IPS-11a (cell line): ENCODE measurements around the gene EQTN.

Source experiments
- H3K4me3 ChIP-seq: one replicate; pipeline ENCODE4 v1.5.1; 2013; ENCODE audit warnings: low read depth, low read length, control low read depth

The EQTN gene

GRCh38 chr9:27297050-27297449, at the start of gene EQTN:
EQTN (minus strand) TSS chr9:27297150; CDS start chr9:27297055, 95 bp downstream.
- no peak within 1 kb of the TSS for H3K4me3 ChIP-seq

- no peak overlapping the region for H3K4me3 ChIP-seq
Observed at GRCh38 chr9:27344776-27345175, 47.8 kb upstream of the EQTN start.

- no peak overlapping the region for H3K4me3 ChIP-seq
Observed at GRCh38 chr9:27341545-27342294, 44.8 kb upstream of the EQTN start.

- H3K4me3 ChIP-seq: no peak overlapping the region
Observed at GRCh38 chr9:27340961-27341511, 44.1 kb upstream of the EQTN start.

DNA sequence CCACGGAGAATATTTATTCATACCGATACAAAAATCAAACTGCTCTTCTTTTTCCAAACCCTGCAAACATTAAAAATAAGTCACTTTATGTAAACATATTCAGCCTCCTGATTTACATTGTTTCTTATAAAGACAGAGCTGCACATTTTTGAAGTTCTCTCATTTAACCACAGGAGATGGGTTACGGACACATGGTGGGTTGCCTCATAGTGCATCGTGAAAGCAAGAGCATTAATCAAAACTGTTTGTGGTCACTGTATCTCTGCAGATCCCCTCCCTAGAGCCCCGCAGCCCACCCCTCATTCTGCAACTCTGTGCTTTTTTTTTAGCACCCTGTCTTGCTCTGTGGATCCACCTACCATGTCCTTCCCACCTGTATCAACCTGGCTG, 43.3 kb upstream of the EQTN start:
- no peak overlapping the region for H3K4me3 ChIP-seq

GRCh38 chr9:27339661-27340284, 42.8 kb upstream of the EQTN start:
- no peak overlapping the region for H3K4me3 ChIP-seq

DNA sequence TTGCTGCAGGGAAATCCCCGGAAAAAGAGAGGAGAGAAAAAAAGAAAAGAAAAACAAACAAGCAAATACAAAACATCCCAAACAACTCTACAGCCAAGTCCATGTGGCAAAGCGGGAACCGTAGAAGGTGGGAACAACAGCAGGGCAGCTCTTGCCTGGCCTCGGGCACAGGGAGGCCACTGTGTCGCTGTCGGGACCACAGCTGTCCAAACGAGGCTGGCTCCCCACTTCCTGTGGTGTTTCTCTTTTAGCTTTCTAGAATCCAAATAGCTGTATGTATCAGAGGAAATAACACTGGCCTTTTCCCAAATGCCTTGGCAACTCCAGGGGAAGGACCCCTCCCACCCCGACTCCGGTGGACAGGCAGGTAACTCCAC, 41.6 kb upstream of the EQTN start:
- no peak overlapping the region for H3K4me3 ChIP-seq

GRCh38 chr9:27337833-27338526, 41.0 kb upstream of the EQTN start:
- H3K4me3 ChIP-seq: no peak overlapping the region

GRCh38 chr9:27337236-27337635, 40.3 kb upstream of the EQTN start:
- no peak overlapping the region for H3K4me3 ChIP-seq

DNA sequence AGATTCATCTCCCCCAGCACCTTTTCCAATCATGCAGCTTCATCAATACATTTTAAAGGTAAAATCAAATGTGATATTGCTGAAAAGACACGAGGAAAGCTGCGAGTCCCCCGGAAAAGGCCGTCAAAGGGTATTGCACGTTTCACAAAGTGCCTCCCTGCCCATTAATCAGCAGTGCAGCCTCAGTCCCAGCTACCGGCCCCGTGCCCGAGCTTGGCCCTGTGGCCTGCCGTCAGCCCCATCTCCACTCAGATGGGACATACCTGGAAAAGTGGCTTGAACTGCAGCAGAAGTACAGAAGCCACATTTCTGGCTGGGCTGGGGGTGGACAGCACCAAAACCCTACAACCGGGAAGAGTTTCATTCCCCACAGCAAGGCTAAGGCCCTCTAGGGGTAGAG, 39.9 kb upstream of the EQTN start:
- no peak overlapping the region for H3K4me3 ChIP-seq

DNA sequence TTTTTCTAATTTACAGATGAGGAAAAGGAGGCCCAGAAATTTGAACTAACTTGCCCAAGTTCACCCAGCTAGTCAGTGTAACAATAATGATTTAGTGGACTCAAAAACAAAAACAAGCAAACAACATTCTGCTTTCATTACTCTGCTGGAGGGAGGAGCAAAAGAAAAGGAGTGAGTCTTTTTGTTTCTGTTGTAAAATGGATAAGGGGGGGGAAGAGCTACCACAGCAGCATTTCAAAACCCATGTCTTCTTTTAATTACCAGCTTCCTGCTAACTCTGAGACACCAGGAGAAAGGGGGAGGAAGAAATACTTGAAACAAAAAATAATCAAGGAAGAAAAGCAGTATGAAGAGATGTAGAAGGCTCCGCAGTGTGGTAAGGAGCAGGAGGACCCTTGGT, 39.2 kb upstream of the EQTN start:
- no peak overlapping the region for H3K4me3 ChIP-seq

- no peak overlapping the region for H3K4me3 ChIP-seq
Observed at GRCh38 chr9:27335075-27335474, 38.1 kb upstream of the EQTN start.

- H3K4me3 ChIP-seq: no peak overlapping the region
Observed at GRCh38 chr9:27333241-27334052, 36.5 kb upstream of the EQTN start.

- H3K4me3 ChIP-seq: no peak overlapping the region
Observed at GRCh38 chr9:27331393-27331792, 34.4 kb upstream of the EQTN start.

- H3K4me3 ChIP-seq: no peak overlapping the region
Observed at GRCh38 chr9:27329291-27329690, 32.3 kb upstream of the EQTN start.

DNA sequence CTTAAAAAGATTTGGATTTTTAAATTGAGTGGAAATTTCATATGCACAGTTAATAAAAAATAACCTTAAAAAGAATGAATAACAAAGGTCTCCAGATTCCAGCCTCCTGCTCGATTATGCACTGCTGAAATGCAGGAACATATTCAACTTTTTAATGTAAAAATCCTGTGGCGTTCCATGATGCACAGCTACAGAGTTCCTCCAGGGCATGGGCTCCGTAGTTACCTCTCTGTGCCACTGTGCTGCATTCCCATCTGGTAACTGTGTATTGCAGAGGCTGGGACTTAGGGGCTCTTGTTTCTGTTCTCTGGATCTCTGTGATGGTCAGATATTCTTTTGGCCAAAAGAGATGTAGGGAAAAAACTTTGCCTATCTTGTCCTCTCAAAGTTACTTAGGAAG, 31.5 kb upstream of the EQTN start:
- H3K4me3 ChIP-seq: no peak overlapping the region

DNA sequence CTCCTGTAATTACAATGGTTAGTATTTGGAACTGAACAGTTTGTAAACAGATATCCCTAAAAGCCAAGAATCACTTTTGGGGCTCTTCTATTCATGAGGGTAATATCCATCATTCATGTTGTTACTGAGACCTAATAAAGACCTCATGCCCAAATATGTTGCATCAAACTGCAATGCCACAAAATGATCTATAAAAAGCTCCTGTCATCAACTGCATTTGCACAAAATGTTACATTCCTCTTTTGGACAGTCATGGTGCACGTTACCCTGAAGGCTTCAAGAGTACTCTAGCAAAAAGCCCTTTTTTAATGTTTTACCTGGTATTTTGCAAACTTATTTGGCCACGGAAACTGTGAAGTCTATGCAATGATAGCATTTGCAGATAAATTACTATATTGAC, 14.2 kb upstream of the EQTN start:
- no peak overlapping the region for H3K4me3 ChIP-seq

- H3K4me3 ChIP-seq: no peak overlapping the region
Observed at GRCh38 chr9:27310582-27310981, 13.6 kb upstream of the EQTN start.

DNA sequence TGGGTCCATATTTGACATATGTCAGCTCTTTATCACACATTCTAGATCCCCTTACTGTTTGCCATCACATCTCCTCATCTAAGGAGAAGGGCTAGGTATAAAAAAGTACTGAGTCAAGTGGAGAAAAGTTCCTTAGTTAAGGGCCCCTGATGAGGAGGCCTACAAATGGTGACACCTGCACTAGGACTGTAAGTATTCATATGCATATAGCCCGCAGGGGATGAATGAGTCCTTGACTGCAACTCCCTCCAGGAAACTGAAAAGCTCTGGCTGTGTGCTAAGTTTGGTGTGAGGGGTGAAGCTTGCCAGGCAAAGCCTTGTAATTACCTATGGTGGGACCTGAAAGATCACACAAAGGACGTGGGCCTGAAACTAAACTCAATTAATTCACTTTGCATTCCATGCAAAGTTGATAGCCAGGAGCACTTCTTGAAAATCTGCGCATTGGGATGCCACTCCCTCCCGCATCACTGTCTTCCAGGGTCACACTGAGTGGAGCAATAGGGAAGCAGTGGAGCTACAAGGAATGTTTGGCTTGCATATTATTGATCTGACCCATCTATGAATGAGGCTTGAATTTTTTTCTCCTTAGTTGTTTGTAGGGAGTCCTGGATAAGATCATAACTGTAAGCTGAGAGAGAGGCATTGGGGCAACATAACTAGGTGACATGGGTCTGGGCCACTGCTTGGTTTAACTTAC, 11.9 kb upstream of the EQTN start:
- H3K4me3 ChIP-seq: no peak overlapping the region

- H3K4me3 ChIP-seq: no peak overlapping the region
Observed at GRCh38 chr9:27304521-27304920, 7.6 kb upstream of the EQTN start.
